Astrocyte (in vitro differentiated cells and primary cell): ENCODE measurements around the gene FHIT. TPM values are rescaled to one million over a fixed set of nuclear protein-coding genes. Genes with fewer than 3 reads are reported as not detected.
"Not testable (repeated sequence)": the region's sequence is repeated elsewhere in the genome, so short reads cannot be mapped to it uniquely, and the experiment has no call there.

Source experiments
- DNase-seq: peaks from one replicate; pipeline ENCODE4 v3.0.0-alpha.2; 2010; ENCODE audit warnings: low read depth
- FAIRE-seq: peaks from 2 replicates; lab custom pipeline; 2011; peaks lifted over from hg19 to GRCh38; lab: Jason Lieb, UNC
- H2AFZ ChIP-seq: 2 replicates; pipeline ENCODE4 v1.6.0; 2012; ENCODE audit warnings: low read depth, low read length, inconsistent platforms
- H3K27ac ChIP-seq: 2 replicates; pipeline ENCODE4 v1.5.1; 2011; ENCODE audit warnings: low read depth, low read length, inconsistent platforms
- H3K27me3 ChIP-seq: 2 replicates; pipeline ENCODE4 v1.6.0; 2011; ENCODE audit warnings: low read length, inconsistent platforms; ENCODE audit not compliant: insufficient read depth
- H3K36me3 ChIP-seq: 2 replicates; pipeline ENCODE4 v1.5.1; 2011; ENCODE audit warnings: low read length, inconsistent platforms; ENCODE audit not compliant: insufficient read depth
- H3K4me1 ChIP-seq: 2 replicates; pipeline ENCODE4 v1.5.1; 2011; ENCODE audit warnings: low read length, inconsistent platforms; ENCODE audit not compliant: insufficient read depth
- H3K4me2 ChIP-seq: 2 replicates; pipeline ENCODE4 v1.6.0; 2012; ENCODE audit warnings: low read length, inconsistent platforms
- H3K4me3 ChIP-seq: 2 replicates; pipeline ENCODE4 v1.5.1; 2011; ENCODE audit warnings: low read depth, mild to moderate bottlenecking, low read length, inconsistent platforms; ENCODE audit not compliant: insufficient read depth
- H3K79me2 ChIP-seq: 2 replicates; pipeline ENCODE4 v1.6.0; 2012; ENCODE audit warnings: mild to moderate bottlenecking, low read length, inconsistent platforms; ENCODE audit not compliant: insufficient read depth
- H3K9ac ChIP-seq: 2 replicates; pipeline ENCODE4 v1.6.0; 2012; ENCODE audit warnings: mild to moderate bottlenecking, low read length, inconsistent platforms
- H3K9me3 ChIP-seq: 2 replicates; pipeline ENCODE4 v1.5.1; 2012; ENCODE audit warnings: low read depth, mild to moderate bottlenecking, low read length, inconsistent platforms; ENCODE audit not compliant: insufficient read depth
- H4K20me1 ChIP-seq: 2 replicates; pipeline ENCODE4 v1.6.0; 2012; ENCODE audit warnings: low read length, inconsistent platforms; ENCODE audit not compliant: insufficient read depth
- H3K27ac Mint-ChIP-seq: one replicate; pipeline ENCODE4 v1.8.0; 2021; ENCODE audit warnings: mild to moderate bottlenecking, mixed read lengths; ENCODE audit not compliant: unreplicated experiment
- H3K27me3 Mint-ChIP-seq: one replicate; pipeline ENCODE4 v1.8.0; 2021; ENCODE audit warnings: low read depth, mixed read lengths; ENCODE audit not compliant: unreplicated experiment
- H3K36me3 Mint-ChIP-seq: one replicate; pipeline ENCODE4 v1.8.0; 2021; ENCODE audit warnings: low read depth, mixed read lengths; ENCODE audit not compliant: unreplicated experiment
- H3K4me1 Mint-ChIP-seq: one replicate; pipeline ENCODE4 v1.8.0; 2021; ENCODE audit warnings: low read depth, mixed read lengths; ENCODE audit not compliant: unreplicated experiment
- H3K4me3 Mint-ChIP-seq: one replicate; pipeline ENCODE4 v1.8.0; 2021; ENCODE audit warnings: mild to moderate bottlenecking, moderate library complexity, mixed read lengths; ENCODE audit not compliant: unreplicated experiment
- H3K9me3 Mint-ChIP-seq: one replicate; pipeline ENCODE4 v1.8.0; 2021; ENCODE audit warnings: mild to moderate bottlenecking, mixed read lengths; ENCODE audit not compliant: unreplicated experiment
- EZH2 ChIP-seq: IDR thresholded peaks from 2 replicates; pipeline ENCODE4 v1.6.1; 2012; ENCODE audit warnings: mild to moderate bottlenecking, low read length, inconsistent platforms; ENCODE audit not compliant: insufficient read depth
- total RNA-seq: library from RNA; stranded (reverse); gene quantifications from 2 replicates; pipeline ENCODE4 v1.2.1, GENCODE V29; 2021
- TF ChIP-seq, protein P1 (sequence below): IDR thresholded peaks from 2 replicates; pipeline ENCODE4 v1.5.1; 2011; ENCODE audit warnings: low read depth, mild to moderate bottlenecking, inconsistent platforms, low read length, moderate library complexity; ENCODE audit not compliant: insufficient read depth

Gene FHIT
- total RNA-seq, 1 donor from 2014 or later, result 6.7 TPM

- Histone ChIP-seq H3K36me3 (no peaks in the 10 kb centered on the region), H3K79me2 (no peaks in the 10 kb centered on the region), H3K4me3 (no peak overlapping the region), H2AFZ (no peak overlapping the region), H3K9ac (no peak overlapping the region), H3K27ac (no peak overlapping the region), H3K9me3 (no peaks in the 10 kb centered on the region), H4K20me1 (no peaks in the 10 kb centered on the region), H3K4me1 (no peaks in the 10 kb centered on the region), H3K4me2 (no peak overlapping the region), H3K27me3 (no peaks in the 10 kb centered on the region)
- DNase-seq (no peak), FAIRE-seq (no peak)
- Mint-ChIP-seq H3K4me3 (no peak overlapping the region), H3K9me3 (peaks cover 2% of the 10 kb centered on the region), H3K27ac (no peak overlapping the region), H3K27me3 (no peaks in the 10 kb centered on the region), H3K4me1 (no peaks in the 10 kb centered on the region), H3K36me3 (no peaks in the 10 kb centered on the region)
- TF ChIP-seq EZH2, result no peak
- TF ChIP-seq, protein P1, sequence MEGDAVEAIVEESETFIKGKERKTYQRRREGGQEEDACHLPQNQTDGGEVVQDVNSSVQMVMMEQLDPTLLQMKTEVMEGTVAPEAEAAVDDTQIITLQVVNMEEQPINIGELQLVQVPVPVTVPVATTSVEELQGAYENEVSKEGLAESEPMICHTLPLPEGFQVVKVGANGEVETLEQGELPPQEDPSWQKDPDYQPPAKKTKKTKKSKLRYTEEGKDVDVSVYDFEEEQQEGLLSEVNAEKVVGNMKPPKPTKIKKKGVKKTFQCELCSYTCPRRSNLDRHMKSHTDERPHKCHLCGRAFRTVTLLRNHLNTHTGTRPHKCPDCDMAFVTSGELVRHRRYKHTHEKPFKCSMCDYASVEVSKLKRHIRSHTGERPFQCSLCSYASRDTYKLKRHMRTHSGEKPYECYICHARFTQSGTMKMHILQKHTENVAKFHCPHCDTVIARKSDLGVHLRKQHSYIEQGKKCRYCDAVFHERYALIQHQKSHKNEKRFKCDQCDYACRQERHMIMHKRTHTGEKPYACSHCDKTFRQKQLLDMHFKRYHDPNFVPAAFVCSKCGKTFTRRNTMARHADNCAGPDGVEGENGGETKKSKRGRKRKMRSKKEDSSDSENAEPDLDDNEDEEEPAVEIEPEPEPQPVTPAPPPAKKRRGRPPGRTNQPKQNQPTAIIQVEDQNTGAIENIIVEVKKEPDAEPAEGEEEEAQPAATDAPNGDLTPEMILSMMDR, result no peak
Observed at GRCh38 chr3:61068084-61068483, 183.2 kb downstream of the FHIT start.

- Histone ChIP-seq H4K20me1 (no peaks in the 10 kb centered on the region), H3K4me1 (no peaks in the 10 kb centered on the region), H3K9ac (no peak overlapping the region), H3K27ac (no peak overlapping the region), H3K4me3 (no peak overlapping the region), H3K9me3 (no peaks in the 10 kb centered on the region), H3K79me2 (no peaks in the 10 kb centered on the region), H3K36me3 (no peaks in the 10 kb centered on the region), H3K27me3 (no peaks in the 10 kb centered on the region), H3K4me2 (no peak overlapping the region), H2AFZ (no peak overlapping the region)
- Mint-ChIP-seq H3K27me3 (no peaks in the 10 kb centered on the region), H3K4me3 (no peak overlapping the region), H3K36me3 (no peaks in the 10 kb centered on the region), H3K27ac (no peak overlapping the region), H3K4me1 (no peaks in the 10 kb centered on the region), H3K9me3 (peaks cover 2% of the 10 kb centered on the region)
- FAIRE-seq (no peak), DNase-seq (no peak)
- no peak for TF ChIP-seq EZH2
- TF ChIP-seq, protein P1, result no peak
Observed at GRCh38 chr3:61066800-61067199, 184.5 kb downstream of the FHIT start.

DNA sequence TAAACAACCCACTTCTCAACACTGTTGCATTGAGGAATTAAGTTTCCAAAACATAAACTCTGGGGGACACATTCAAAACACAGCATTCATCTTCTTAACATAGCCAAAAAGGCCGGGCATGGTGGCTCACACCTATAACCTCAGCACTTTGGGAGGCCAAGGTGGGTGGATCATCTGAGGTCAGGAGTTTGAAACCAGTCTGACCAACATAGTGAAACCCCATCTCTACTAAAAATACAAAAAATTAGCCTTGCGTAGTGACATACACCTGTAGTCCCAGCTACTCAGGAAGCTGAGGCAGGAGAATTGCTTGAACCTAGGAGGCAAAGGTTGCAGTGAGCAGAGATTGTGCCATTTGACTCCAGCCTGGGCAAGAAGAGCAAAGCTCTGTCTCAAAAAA is 185.0 kb downstream of the FHIT start:
- H3K4me3 Mint-ChIP-seq, FAIRE-seq, H3K4me2 ChIP-seq, DNase-seq, H3K27ac Mint-ChIP-seq, H3K36me3 ChIP-seq, H3K4me1 Mint-ChIP-seq, H3K27me3 Mint-ChIP-seq, H4K20me1 ChIP-seq, H2AFZ ChIP-seq, H3K79me2 ChIP-seq, H3K27me3 ChIP-seq, H3K4me1 ChIP-seq, H3K4me3 ChIP-seq, H3K9ac ChIP-seq, H3K36me3 Mint-ChIP-seq, H3K9me3 ChIP-seq, H3K9me3 Mint-ChIP-seq, H3K27ac ChIP-seq: not testable (repeated sequence)
